ENCODE results near the gene KDM4B.

The KDM4B gene

DNA sequence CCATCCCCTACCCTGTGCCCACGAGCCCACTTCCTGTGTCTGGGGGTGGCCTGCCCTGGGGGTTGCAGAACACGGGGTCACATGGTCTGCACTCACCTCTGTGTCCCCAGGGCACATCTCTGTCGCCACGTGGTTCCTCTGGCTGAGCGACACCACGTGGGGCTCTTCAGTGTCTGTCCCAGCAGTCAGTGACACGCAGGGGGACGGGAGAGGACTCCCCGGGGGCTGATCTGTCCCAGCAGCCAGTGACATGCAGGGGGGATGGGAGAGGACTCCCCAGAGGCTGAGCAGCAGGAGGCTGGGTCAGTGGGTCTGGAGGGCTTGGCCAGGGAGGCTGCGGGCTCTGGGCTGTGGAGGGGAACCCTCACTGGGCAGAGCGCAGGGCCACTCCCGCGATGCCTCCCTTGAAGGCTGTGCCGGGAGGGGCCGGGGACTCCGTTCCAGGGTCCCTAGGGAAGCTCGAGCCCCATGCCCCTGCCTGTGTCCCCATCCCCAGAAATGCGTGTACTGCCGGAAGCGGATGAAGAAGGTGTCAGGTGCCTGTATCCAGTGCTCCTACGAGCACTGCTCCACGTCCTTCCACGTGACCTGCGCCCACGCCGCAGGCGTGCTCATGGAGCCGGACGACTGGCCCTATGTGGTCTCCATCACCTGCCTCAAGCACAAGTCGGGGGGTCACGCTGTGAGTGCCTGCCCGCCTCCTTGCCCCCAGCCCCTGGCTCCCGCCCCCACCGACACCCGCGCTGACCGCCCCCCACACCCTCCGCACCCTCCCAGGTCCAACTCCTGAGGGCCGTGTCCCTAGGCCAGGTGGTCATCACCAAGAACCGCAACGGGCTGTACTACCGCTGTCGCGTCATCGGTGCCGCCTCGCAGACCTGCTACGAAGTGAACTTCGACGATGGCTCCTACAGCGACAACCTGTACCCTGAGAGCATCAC is 174.8 kb downstream of the KDM4B start:
- Histone ChIP-seq H3K4me3 (ENCODE audit: low read depth, low read length) (no peak overlapping the region), H3K36me3 (peaks cover 25% of the 10 kb centered on the region), H3K4me1 (peaks cover 23% of the 10 kb centered on the region), H3K9me3 (no peaks in the 10 kb centered on the region; the same call in 1 of the 2 replicates), H3K27me3 (no peaks in the 10 kb centered on the region)
- DNase-seq = peak; percentile 49
- TF ChIP-seq, protein P1, sequence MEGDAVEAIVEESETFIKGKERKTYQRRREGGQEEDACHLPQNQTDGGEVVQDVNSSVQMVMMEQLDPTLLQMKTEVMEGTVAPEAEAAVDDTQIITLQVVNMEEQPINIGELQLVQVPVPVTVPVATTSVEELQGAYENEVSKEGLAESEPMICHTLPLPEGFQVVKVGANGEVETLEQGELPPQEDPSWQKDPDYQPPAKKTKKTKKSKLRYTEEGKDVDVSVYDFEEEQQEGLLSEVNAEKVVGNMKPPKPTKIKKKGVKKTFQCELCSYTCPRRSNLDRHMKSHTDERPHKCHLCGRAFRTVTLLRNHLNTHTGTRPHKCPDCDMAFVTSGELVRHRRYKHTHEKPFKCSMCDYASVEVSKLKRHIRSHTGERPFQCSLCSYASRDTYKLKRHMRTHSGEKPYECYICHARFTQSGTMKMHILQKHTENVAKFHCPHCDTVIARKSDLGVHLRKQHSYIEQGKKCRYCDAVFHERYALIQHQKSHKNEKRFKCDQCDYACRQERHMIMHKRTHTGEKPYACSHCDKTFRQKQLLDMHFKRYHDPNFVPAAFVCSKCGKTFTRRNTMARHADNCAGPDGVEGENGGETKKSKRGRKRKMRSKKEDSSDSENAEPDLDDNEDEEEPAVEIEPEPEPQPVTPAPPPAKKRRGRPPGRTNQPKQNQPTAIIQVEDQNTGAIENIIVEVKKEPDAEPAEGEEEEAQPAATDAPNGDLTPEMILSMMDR (IDR thresholded peaks at IDR 0.05; ENCODE audit: low read depth, low read length) = no peak

DNA sequence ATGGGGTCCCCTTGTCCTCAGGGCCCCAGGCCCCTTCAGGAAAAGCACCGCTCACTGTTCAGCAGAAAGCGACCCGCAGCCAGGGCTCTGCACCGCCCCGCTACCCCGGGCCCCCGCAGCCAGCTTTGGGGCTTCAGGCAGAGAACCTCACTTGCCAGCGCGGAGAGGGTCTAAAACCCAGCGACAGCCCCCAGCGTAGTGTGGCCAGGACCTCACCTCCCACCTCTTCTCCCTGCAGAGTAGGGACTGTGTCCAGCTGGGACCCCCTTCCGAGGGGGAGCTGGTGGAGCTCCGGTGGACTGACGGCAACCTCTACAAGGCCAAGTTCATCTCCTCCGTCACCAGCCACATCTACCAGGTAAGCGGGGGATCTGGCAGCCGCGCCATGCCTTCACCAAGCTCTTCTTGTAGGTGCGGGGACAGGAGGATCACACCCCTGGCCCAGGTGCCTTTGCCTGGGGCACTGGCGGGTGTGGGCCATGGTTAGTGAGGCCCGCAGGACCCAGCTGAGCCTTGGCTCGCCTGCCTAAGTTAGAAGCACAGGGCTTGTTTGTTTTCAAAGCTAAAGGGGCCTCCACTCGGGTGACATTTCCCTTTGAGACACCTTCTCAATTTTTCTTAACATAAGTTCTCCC is 175.7 kb downstream of the KDM4B start:
- DNase-seq = no peak
- TF ChIP-seq, protein P1 (IDR thresholded peaks at IDR 0.05; ENCODE audit: low read depth, low read length) = no peak
- Histone ChIP-seq H3K9me3 (no peaks in the 10 kb centered on the region; the same call in 1 of the 2 replicates), H3K4me3 (ENCODE audit: low read depth, low read length) (no peak overlapping the region), H3K27me3 (no peaks in the 10 kb centered on the region), H3K36me3 (peaks cover 19% of the 10 kb centered on the region), H3K4me1 (peaks cover 23% of the 10 kb centered on the region)

DNA sequence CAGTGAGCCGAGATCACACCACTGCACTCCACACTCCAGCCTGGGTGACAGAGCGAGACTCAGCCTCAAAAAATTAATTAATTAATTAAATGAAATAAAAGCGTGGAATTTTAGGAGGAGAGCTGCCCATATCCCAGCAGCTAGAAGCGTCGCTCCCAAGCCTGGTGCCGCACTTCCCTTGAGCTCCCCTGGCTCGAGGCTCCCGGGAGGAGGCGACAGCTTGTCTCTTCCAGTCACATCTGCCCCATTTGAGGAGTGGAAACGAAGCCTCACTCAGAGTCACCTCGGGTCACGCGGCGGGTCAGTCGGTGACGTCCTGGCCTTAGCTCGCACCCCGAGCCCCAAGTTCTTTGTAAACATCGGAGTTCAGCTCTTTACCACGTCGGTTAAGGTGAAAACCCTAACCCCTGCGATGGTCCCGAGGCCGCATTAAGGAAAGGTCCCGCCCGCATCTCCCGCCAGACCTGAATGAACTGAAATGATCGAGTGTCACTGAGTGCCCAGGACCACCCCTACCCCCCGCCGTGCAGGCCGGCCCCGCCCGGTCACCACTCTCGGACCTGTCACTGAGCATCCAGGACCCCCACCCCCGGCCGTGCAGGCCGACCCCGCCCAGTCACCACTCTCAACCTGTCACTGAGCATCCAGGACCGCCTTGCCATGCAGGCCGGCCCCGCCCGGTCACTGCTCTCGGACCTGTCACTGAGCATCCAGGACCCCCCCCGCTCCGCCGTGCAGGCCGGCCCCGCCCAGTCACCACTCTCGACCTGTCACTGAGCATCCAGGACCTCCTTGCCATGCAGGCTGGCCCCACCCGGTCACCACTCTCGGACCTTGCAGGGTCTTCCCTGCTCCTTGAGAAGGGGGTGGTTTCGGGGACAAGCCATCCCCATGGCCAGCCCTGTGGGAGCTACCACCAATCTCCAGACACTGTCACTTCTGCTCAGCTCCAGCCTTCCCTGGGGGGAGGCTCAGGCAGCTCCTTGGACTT is 176.9 kb downstream of the KDM4B start:
- peaks cover 22% of the 10 kb centered on the region for H3K4me1 ChIP-seq
- no peaks in the 10 kb centered on the region; the same call in 1 of the 2 replicates for H3K9me3 ChIP-seq
- no peak overlapping the region for H3K4me3 ChIP-seq (ENCODE audit: low read depth, low read length)
- peaks cover 19% of the 10 kb centered on the region for H3K36me3 ChIP-seq
- no peaks in the 10 kb centered on the region for H3K27me3 ChIP-seq
- TF ChIP-seq, protein P1 (IDR thresholded peaks at IDR 0.05; ENCODE audit: low read depth, low read length) = no peak
- DNase-seq = no peak

DNA sequence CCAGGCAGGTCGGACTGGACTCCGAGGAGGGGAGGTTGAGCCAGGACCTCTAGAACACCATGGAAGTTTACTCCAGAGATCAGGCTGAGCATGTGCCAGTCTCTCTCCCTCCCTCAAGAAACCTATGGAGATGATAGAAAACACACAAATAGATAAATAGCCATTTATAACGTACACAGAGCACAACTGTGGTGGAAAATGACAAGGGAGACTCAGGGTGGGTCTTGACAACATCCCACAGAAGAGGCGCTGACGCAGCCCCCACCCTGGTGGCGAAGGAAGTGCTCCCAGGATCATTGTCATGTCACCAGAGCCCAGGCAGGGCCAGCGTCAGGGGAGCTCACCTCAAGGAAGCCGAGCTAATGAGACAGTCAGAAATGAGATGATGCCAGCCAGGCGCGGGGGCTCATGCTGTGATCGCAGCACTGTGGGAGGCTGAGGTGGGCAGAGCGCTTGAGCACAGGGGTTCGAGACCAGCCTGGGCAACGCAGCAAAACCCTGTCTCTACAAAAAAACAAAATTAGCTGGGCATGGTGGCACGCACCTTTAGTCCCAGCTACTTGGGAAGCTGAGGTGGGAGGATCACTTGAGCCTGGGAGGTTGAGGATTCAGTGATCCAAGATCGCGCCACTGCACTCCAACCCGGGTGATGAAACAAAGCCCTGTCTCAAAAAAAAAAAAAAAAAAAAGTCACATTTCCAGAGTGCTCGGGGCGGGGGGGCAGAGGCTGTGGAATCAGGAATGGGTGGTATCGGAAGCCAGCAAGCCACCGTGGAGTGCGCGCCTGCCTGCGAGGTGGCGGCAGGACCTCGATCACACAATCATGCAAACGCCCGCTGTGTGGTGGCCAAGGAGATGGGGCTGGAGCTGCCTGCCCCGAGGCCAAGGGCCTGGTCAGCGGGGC is 178.4 kb downstream of the KDM4B start:
- Histone ChIP-seq H3K27me3 (no peaks in the 10 kb centered on the region), H3K36me3 (peaks cover 15% of the 10 kb centered on the region), H3K9me3 (no peaks in the 10 kb centered on the region; the same call in 1 of the 2 replicates), H3K4me3 (ENCODE audit: low read depth, low read length) (no peak overlapping the region), H3K4me1 (peaks cover 11% of the 10 kb centered on the region)
- TF ChIP-seq, protein P1 (IDR thresholded peaks at IDR 0.05; ENCODE audit: low read depth, low read length) = no peak
- no peak for DNase-seq

Data from BE2C (cell line).